Right lobe of liver (tissue), 6 donors: ENCODE data around the gene GUCY2D. TPM values are rescaled to one million over a fixed set of nuclear protein-coding genes. Genes with fewer than 3 reads are reported as not detected.
A peak's percentile ranks its signal among the peaks of the same experiment; 100 is the strongest.
"Not testable (repeated sequence)": the region's sequence is repeated elsewhere in the genome, so short reads cannot be mapped to it uniquely, and the experiment has no call there.

Source experiments
- ATAC-seq, 4 donors: fragments of 200-7000 bp; cut with Tn5 transposase; one replicate each; pipeline ENCODE4 v1.9.1; 2020; ENCODE audit warnings: mild to moderate bottlenecking in 4 of 4, moderate library complexity in 4 of 4
- DNase-seq, 3 donors: peaks; one replicate each; pipeline ENCODE4 v3.0.0-alpha.2; 2020
- H3K27ac ChIP-seq, 3 donors: fragments of 200-600 bp; one replicate each; pipeline ENCODE4 v1.8.0; 2022
- H3K27me3 ChIP-seq, 2 donors: fragments of 200-600 bp; one replicate each; pipeline ENCODE4 v1.8.0; 2022
- H3K36me3 ChIP-seq, 4 donors: fragments of 200-600 bp; sonication (generic) in 1 of 4; one replicate each; pipeline versions ENCODE4 v1.5.1 to v1.8.0; 2017 to 2022; ENCODE audit warnings: control low read depth in 1 of 4
- H3K4me1 ChIP-seq, 4 donors: fragments of 200-600 bp; sonication (generic) in 1 of 4; one replicate each; pipeline versions ENCODE4 v1.5.1 to v1.8.0; 2017 to 2022; ENCODE audit warnings: control low read depth in 1 of 4
- H3K4me3 ChIP-seq, 3 donors: fragments of 200-600 bp; one replicate each; pipeline ENCODE4 v1.8.0; 2022
- H3K9me3 ChIP-seq, 4 donors: fragments of 200-600 bp; sonication (generic) in 1 of 4; one replicate each; pipeline versions ENCODE4 v1.5.1 to v1.8.0; 2017 to 2022; ENCODE audit warnings: control low read depth in 1 of 4
- CTCF ChIP-seq, 4 donors: fragments of 200-600 bp in 3 of 4; fragments of 450-650 bp in 1 of 4; IDR thresholded peaks; one replicate each; pipeline versions ENCODE4 v1.5.1 to v1.8.0; 2016 to 2022; ENCODE audit warnings: antibody characterized with exemption in 4 of 4, mild to moderate bottlenecking in 2 of 4
- POLR2A ChIP-seq: fragments of 450-650 bp; IDR thresholded peaks from one replicate; pipeline ENCODE4 v1.6.1; 2017; ENCODE audit warnings: antibody characterized with exemption, mild to moderate bottlenecking
- WGBS: methylation state at CpG from one replicate; pipeline ENCODE4 v1.1.6; 2018; ENCODE audit warnings: low coverage, low lambda C conversion rate; ENCODE audit not compliant: insufficient coverage; ENCODE audit errors: missing lambda C conversion rate; 5-methylcytosine and 5-hydroxymethylcytosine counted together
- intact Hi-C, 2 donors: fragments of 100-400 bp; cut with DNase I; formaldehyde crosslinking; loops; one replicate each; pipeline versions ENCODE4 v1.11.2 to v1.14.1; 2022
- total RNA-seq, 6 experiments: library from RNA; depleted of rRNA in 2 of 6; stranded (reverse); fragments of >200 nt in 2 of 6; fragmentation: NEBNext Ultra II Directional in 3 of 6; extraction: Animal tissue kit (Norgen Biotek cat#: 25700) in 3 of 6; gene quantifications; one replicate each; pipeline versions ENCODE4 v1.1.0 to v1.2.4, GENCODE V29; 2016 to 2023
- donor health status: DM: no; HTN: yes; CAD: no.
- donor health status: DM: no; HTN: no; CAD: no.
- donor health status: DM: no; HTN: no; CAD: no.
- donor health status: DM: no; HTN: yes; CAD: no.
- donor health status: DM: no; HTN: yes; CAD: no.

The GUCY2D gene
- total RNA-seq, 6 experiments from 2014 or later: 0.33 TPM; not detected in 5

DNA sequence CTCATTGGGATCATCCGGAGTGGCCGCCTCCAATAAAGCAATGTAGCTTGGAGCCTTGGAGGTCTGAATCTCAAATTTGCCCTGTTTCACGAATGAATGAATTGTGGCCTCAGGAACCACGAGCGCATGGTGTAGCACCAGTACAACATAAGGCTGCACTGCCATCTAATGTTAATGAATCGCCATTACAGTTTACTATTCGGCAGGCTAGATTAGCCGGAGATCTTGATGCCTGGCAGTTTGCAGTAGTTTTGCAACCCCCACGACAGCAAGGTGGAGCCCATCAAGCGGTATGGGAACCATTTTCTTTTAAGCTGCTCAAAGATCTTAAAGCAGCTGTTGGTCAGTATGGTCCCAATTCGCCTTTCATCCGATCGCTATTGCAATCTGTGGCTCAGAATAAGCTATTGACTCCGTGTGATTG lies 55.3 kb downstream of the GUCY2D start:
- Histone ChIP-seq H3K4me3 (no peak overlapping the region), H3K27ac (no peak overlapping the region), H3K36me3 (no peaks in the 10 kb centered on the region), H3K4me1 (peaks cover 0 to 38% (median 6%) of the 10 kb centered on the region in 4 donors), H3K9me3 (peaks cover 0 to 3% (median 0%) of the 10 kb centered on the region in 4 donors), H3K27me3 (peaks cover 0 to 17% of the 10 kb centered on the region in 2 donors)
- TF ChIP-seq CTCF (IDR thresholded peaks at IDR 0.05): peak; percentile 73 to 85 (median 75)
- no peak for TF ChIP-seq POLR2A
- DNase-seq (no peak), ATAC-seq (peak; percentile 82 to 85 (median 83))
- intact Hi-C loops: no loop called here
- WGBS: 4% methylated on average over 14 of the region's 14 CpGs

GRCh38 chr17:8059131-8059530 lies 56.7 kb downstream of the GUCY2D start:
- Histone ChIP-seq H3K4me3 (no peak overlapping the region), H3K27me3 (peaks cover 0 to 17% of the 10 kb centered on the region in 2 donors), H3K4me1 (peaks cover 0 to 38% (median 6%) of the 10 kb centered on the region in 4 donors), H3K27ac (no peak overlapping the region), H3K9me3 (peaks cover 0 to 3% (median 0%) of the 10 kb centered on the region in 4 donors), H3K36me3 (no peaks in the 10 kb centered on the region)
- intact Hi-C loops: no loop called here
- ATAC-seq (peak; percentile 4 to 48 (median 28)), DNase-seq (no peak)
- TF ChIP-seq CTCF (IDR thresholded peaks at IDR 0.05) (no peak), POLR2A (no peak)
- WGBS: 0% methylated on average over 5 of the region's 7 CpGs

DNA sequence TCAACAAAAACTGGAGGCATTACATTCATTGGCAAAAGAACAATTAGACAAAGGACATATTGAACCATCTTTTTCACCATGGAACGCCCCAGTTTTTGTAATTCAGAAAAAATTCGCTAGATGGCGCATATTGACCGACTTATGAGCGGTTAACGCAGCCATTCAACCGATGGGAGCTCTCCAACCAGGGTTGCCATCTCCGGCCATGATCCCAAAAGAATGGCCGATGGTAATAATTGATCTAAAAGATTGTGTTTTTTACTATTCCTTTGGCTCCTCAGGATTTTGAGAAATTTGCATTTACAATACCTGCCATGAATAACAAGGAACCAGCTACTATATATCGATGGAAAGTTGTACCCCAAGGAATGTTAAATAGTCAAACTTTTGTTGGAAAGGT lies 57.9 kb downstream of the GUCY2D start:
- TF ChIP-seq POLR2A: no peak
- TF ChIP-seq CTCF (IDR thresholded peaks at IDR 0.05): peak; percentile 70 to 80 (median 75)
- Histone ChIP-seq H3K27me3 (peaks cover 0 to 17% of the 10 kb centered on the region in 2 donors), H3K9me3 (peaks cover 0 to 3% (median 0%) of the 10 kb centered on the region in 4 donors), H3K4me3 (no peak overlapping the region), H3K36me3 (no peaks in the 10 kb centered on the region), H3K27ac (no peak overlapping the region), H3K4me1 (peaks cover 0 to 38% (median 6%) of the 10 kb centered on the region in 4 donors)
- 5% methylated on average over 10 of the region's 10 CpGs for WGBS
- intact Hi-C loops: loop anchor here in 1 of 2 donors (10.0 kb wide), 1 partner anchor 55 kb away; the partner anchor contains the start of gene ALOXE3
- no peak for DNase-seq
- ATAC-seq: peak; percentile 55 to 70 (median 58)

- ATAC-seq, H3K36me3 ChIP-seq, H3K9me3 ChIP-seq, H3K4me3 ChIP-seq, DNase-seq, H3K27ac ChIP-seq: not testable (repeated sequence)
- H3K27me3 ChIP-seq: peaks cover 0 to 17% of the 10 kb centered on the region in 2 donors
- intact Hi-C loops: loop anchor here in 1 of 2 donors (10.0 kb wide), 1 partner anchor 53 kb away; the partner anchor contains the start of gene ALOXE3
- H3K4me1 ChIP-seq: peaks cover 0 to 26% (median 6%) of the 10 kb centered on the region in 4 donors
- 62% methylated on average over 8 of the region's 8 CpGs for WGBS
These were observed 59.4 kb downstream of the GUCY2D start for GRCh38 chr17:8061851-8062250.

- ATAC-seq (no peak), DNase-seq (no peak)
- intact Hi-C loops: loop anchor here in 1 of 2 donors (10.0 kb wide), 1 partner anchor 52 kb away; the partner anchor contains the start of gene ALOXE3
- H3K36me3 ChIP-seq: no peaks in the 10 kb centered on the region
- 20% methylated on average over 8 of the region's 8 CpGs for WGBS
- peaks cover 0 to 23% (median 4%) of the 10 kb centered on the region in 4 donors for H3K4me1 ChIP-seq
- H3K27me3 ChIP-seq: peaks cover 0 to 17% of the 10 kb centered on the region in 2 donors
- no peak overlapping the region for H3K4me3 ChIP-seq
- TF ChIP-seq CTCF (IDR thresholded peaks at IDR 0.05) (no peak), POLR2A (no peak)
- no peak overlapping the region for H3K27ac ChIP-seq
- H3K9me3 ChIP-seq: peaks cover 0 to 3% (median 0%) of the 10 kb centered on the region in 4 donors
These were observed 60.0 kb downstream of the GUCY2D start for GRCh38 chr17:8062435-8062806.
